Activated CD4-positive, alpha-beta T cell treated with anti-CD3 and anti-CD28 coated beads, Interleukin-2, amount 50 U/mL, for 1 hour (primary cell): ENCODE data around the gene CADPS2.
"Not testable (repeated sequence)": the region's sequence is repeated elsewhere in the genome, so short reads cannot be mapped to it uniquely, and the experiment has no call there.

ENCODE experiments used
- DNase-seq: peaks from one replicate; pipeline ENCODE4 v3.0.0-alpha.2; 2020

CADPS2 gene

GRCh38 chr7:122304996-122305421, 581.3 kb downstream of the CADPS2 start:
- DNase-seq, result no peak

- DNase-seq, result no peak
These were observed 581.8 kb downstream of the CADPS2 start, which contains the start of gene FEZF1 for GRCh38 chr7:122304319-122304975. Gene FEZF1, minus strand, starts transcription at chr7:122304750. Its CDS starts 313 bp downstream, at chr7:122304437.

- no peak for DNase-seq
These were observed 582.5 kb downstream of the CADPS2 start for GRCh38 chr7:122303531-122304318.

- no peak for DNase-seq
These were observed 583.3 kb downstream of the CADPS2 start for GRCh38 chr7:122302761-122303530.

- DNase-seq, result no peak
These were observed 584.2 kb downstream of the CADPS2 start for GRCh38 chr7:122301858-122302760.

GRCh38 chr7:122300956-122301833, 585.1 kb downstream of the CADPS2 start:
- no peak for DNase-seq

GRCh38 chr7:122300211-122300932, 585.9 kb downstream of the CADPS2 start:
- no peak for DNase-seq

- DNase-seq, result no peak
These were observed 586.5 kb downstream of the CADPS2 start for GRCh38 chr7:122299624-122300210.

GRCh38 chr7:122298618-122299017, 587.6 kb downstream of the CADPS2 start:
- DNase-seq, result no peak

GRCh38 chr7:122298131-122298530, 588.1 kb downstream of the CADPS2 start:
- DNase-seq, result no peak

GRCh38 chr7:122291189-122291588, 595.1 kb downstream of the CADPS2 start:
- DNase-seq, result no peak

GRCh38 chr7:122290476-122290875, 595.8 kb downstream of the CADPS2 start:
- DNase-seq, result no peak

GRCh38 chr7:122289426-122289825, 596.8 kb downstream of the CADPS2 start:
- DNase-seq, result no peak

GRCh38 chr7:122284608-122285007, 601.7 kb downstream of the CADPS2 start:
- DNase-seq, result not testable (repeated sequence)

- no peak for DNase-seq
These were observed 613.1 kb downstream of the CADPS2 start for GRCh38 chr7:122273117-122273516.

GRCh38 chr7:122269241-122269640, 617.0 kb downstream of the CADPS2 start:
- DNase-seq, result no peak
